K562 (cell line): ENCODE data around the gene FMNL2. TPM values are rescaled to one million over a fixed set of nuclear protein-coding genes. Genes with fewer than 3 reads are reported as not detected.

Experiments used
- ATAC-seq: fragments of 200-7000 bp; cut with Tn5 transposase; 3 replicates; pipeline ENCODE4 v1.9.1; 2020; ENCODE audit warnings: moderate library complexity
- BruUV-seq: library from RNA; stranded (reverse); fragments of 400-500 nt; replicated peaks from 2 replicates; lab custom pipeline; 2021; lab: Mats Ljungman, UMichigan
- CTCF ChIA-PET: fragments of 300-600 bp; formaldehyde crosslinking; extraction: SDS; loops from one replicate; lab custom pipeline; 2021; ENCODE audit warnings: low intra/inter-chr PET ratio; lab: Yijun Ruan, JAX
- POLR2A ChIA-PET: fragments of 300-600, 350-650 bp; sonication (Branson Sonifier 250); formaldehyde crosslinking; extraction: SDS; loops from one replicate; lab custom pipeline; 2021; ENCODE audit warnings: antibody characterized with exemption, inconsistent platforms; lab: Yijun Ruan, JAX
- DNase-seq, 4 experiments: peaks; one replicate each; pipeline versions ENCODE4 v3.0.0 to v3.0.0-alpha.2; 2011 to 2018; ENCODE audit warnings: low spot score in 3 of 4, mixed read lengths in 3 of 4; ENCODE audit errors: extremely low read depth in 1 of 4
- FAIRE-seq: peaks from 2 replicates; lab custom pipeline; 2011; peaks lifted over from hg19 to GRCh38; lab: Jason Lieb, UNC
- H2AFZ ChIP-seq: 2 replicates; pipeline ENCODE4 v1.6.0; 2011; ENCODE audit warnings: low read depth, low read length, control low read depth, inconsistent platforms
- H3K27ac ChIP-seq: fragments of 200-600 bp; 3 replicates; pipeline ENCODE4 v1.8.0; 2011; ENCODE audit warnings: low read depth, mild to moderate bottlenecking, control low read depth, inconsistent platforms, low read length, moderate library complexity, mixed read lengths; ENCODE audit errors: extremely low read depth
- H3K27me3 ChIP-seq, 2 experiments: fragments of 300-600 bp in 1 of 2; 2 replicates in 1 of 2; 3 replicates in 1 of 2; pipeline versions ENCODE4 v1.6.0 to v1.8.0; 2011; ENCODE audit warnings: inconsistent platforms in 2 of 2, low read length in 2 of 2, mild to moderate bottlenecking in 1 of 2, mixed read lengths in 1 of 2, moderate library complexity in 1 of 2; ENCODE audit not compliant: control insufficient read depth in 2 of 2, insufficient read depth in 2 of 2
- H3K36me3 ChIP-seq: fragments of 300-600 bp; 3 replicates; pipeline ENCODE4 v1.8.0; 2011; ENCODE audit warnings: mild to moderate bottlenecking, low read length, inconsistent platforms; ENCODE audit not compliant: control insufficient read depth, insufficient read depth
- H3K4me1 ChIP-seq, 2 experiments: fragments of 200-600 bp in 1 of 2; replicated peaks in 1 of 2; 2 replicates in 1 of 2; 3 replicates in 1 of 2; pipeline versions ENCODE4 v1.5.1 to v1.8.0; 2011; ENCODE audit warnings: inconsistent platforms in 2 of 2, low read length in 2 of 2, mild to moderate bottlenecking in 1 of 2, mixed read lengths in 1 of 2, moderate library complexity in 1 of 2; ENCODE audit not compliant: control insufficient read depth in 2 of 2, insufficient read depth in 2 of 2
- H3K4me2 ChIP-seq: 2 replicates; pipeline ENCODE4 v1.6.1; 2011; ENCODE audit warnings: low read length, control low read depth, inconsistent platforms, mixed read lengths; ENCODE audit not compliant: insufficient read depth
- H3K4me3 ChIP-seq: fragments of 200-600 bp; sonication (generic), shearing (Covaris generic); 2 replicates; pipeline ENCODE4 v1.5.1; 2016; ENCODE audit warnings: control low read depth, inconsistent platforms
- H3K79me2 ChIP-seq: fragments of 200-600 bp; 3 replicates; pipeline ENCODE4 v1.8.0; 2011; ENCODE audit warnings: low read length, inconsistent platforms; ENCODE audit not compliant: control insufficient read depth, insufficient read depth
- H3K9ac ChIP-seq, 2 experiments: 2 replicates each; pipeline versions ENCODE4 v1.6.0 to v1.6.1; 2011; ENCODE audit warnings: low read depth in 2 of 2, low read length in 2 of 2, control low read depth in 1 of 2, inconsistent platforms in 1 of 2, mild to moderate bottlenecking in 1 of 2, mixed read lengths in 1 of 2; ENCODE audit not compliant: insufficient read depth in 1 of 2
- H3K9me1 ChIP-seq: one replicate; pipeline ENCODE4 v1.6.0; 2011; ENCODE audit warnings: inconsistent platforms, mild to moderate bottlenecking, low read length, moderate library complexity; ENCODE audit not compliant: control insufficient read depth, insufficient read depth
- H3K9me3 ChIP-seq: replicated peaks from 2 replicates; pipeline ENCODE4 v1.5.1; 2011; ENCODE audit warnings: low read depth, low read length, inconsistent platforms; ENCODE audit not compliant: control insufficient read depth, insufficient read depth
- H4K20me1 ChIP-seq: replicated peaks from 2 replicates; pipeline ENCODE4 v1.6.1; 2011; ENCODE audit warnings: low read length, inconsistent platforms, mixed read lengths; ENCODE audit not compliant: control insufficient read depth, insufficient read depth
- RBM34 ChIP-seq: fragments of 200-400 bp; formaldehyde crosslinking; IDR thresholded peaks from 2 replicates; pipeline ENCODE4 v1.6.1; 2018; ENCODE audit warnings: low read length, borderline replicate concordance; ENCODE audit not compliant: insufficient read depth
- WGBS: fragments of 100-300 bp; shearing (Covaris generic); methylation state at CpG from one replicate; pipeline ENCODE4 v1.1.6; 2016; ENCODE audit warnings: low coverage, mixed read lengths; ENCODE audit not compliant: insufficient coverage; ENCODE audit errors: missing lambda C conversion rate; 5-methylcytosine and 5-hydroxymethylcytosine counted together
- in situ Hi-C: fragments of 300-500 bp; cut with MboI; formaldehyde crosslinking; loops from 4 replicates; pipeline ENCODE4 v1.15.0; 2018; ENCODE audit warnings: inconsistent platforms, mixed read lengths
- intact Hi-C: fragments of 100-400 bp; cut with micrococcal nuclease; formaldehyde crosslinking; loops from 2 replicates; pipeline ENCODE4 v1.14.2; 2022
- polyA plus RNA-seq, 8 experiments: library from polyadenylated mRNA; depleted of rRNA in 4 of 8; stranded (reverse) in 5 of 8; unstranded in 3 of 8; fragments of >200 nt; fragmentation: Nextera tagmentation in 2 of 8; fragmentation: Illumina TruSeq in 1 of 8; extraction: Ambion mirVana in 2 of 8; extraction: Trizol in 1 of 8; gene quantifications; 2 replicates each; pipeline versions ENCODE4 v1.2.1 to v1.2.3, GENCODE V29; 2011 to 2014; ENCODE audit warnings: inconsistent platforms in 1 of 8, missing spikeins in 1 of 8
- total RNA-seq, 7 experiments: library from RNA; depleted of rRNA in 6 of 7; stranded (reverse); fragments of >200 nt in 6 of 7; fragmentation: Illumina TruSeq in 2 of 7; extraction: Trizol in 2 of 7; gene quantifications; 2 replicates each; pipeline versions ENCODE4 v1.2.1 to v1.2.3, GENCODE V29; 2011 to 2021; ENCODE audit warnings: low replicate concordance in 1 of 7
- TF ChIP-seq, protein P1 (sequence below): fragments of 250-450 bp; sonication (Bioruptor Pico); IDR thresholded peaks from 2 replicates; pipeline ENCODE4 v1.4.0; 2020; ENCODE audit warnings: mild to moderate bottlenecking, moderate library complexity

FMNL2 gene
- total and polyA plus RNA-seq, 9 of the 15 experiments (the other 6 are each of a cell fraction or from before 2014, with no cell fraction given), result 0.15 to 0.49 (median 0.24) TPM; not detected in 1

DNA sequence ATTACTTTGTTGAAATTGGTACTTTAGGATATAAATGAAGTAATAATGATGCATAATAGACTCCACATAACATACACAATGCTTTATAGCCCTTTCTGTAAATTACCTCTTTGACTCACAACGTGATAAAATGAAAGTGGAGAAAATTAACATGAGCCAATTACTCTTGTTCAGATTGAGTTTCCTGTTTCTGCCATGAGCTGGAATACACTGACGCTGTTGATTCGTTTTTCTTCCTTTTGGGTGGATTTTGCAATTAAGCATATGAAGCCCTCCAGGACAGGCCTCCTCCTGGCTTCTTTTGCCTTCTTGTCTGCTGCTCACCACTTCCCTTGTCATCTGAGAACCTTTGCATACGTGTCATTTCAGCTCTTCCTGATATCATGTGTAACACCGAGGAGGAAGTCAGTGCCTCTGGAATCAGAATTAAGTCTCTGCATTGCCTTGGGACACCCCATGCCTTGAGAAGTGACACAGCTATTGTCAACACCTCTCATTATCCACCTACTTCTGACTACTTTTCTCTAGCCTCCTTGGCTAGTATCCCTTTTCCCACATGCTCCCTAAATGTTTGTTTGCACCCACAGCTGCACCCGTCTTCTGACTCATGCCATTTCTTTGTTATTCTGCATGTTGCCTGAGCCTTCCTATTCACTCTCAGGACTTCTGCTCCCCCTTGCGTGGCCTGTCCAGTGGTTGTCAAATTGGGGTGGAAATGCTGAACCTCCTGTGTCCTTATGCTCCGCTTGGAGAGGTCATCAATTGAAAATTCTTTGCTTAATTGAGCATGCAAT is 134.1 kb downstream of the FMNL2 start:
- Histone ChIP-seq H3K27ac (no peak overlapping the region), H3K79me2 (no peaks in the 10 kb centered on the region), H3K9me1 (no peaks in the 10 kb centered on the region), H3K27me3 (peaks cover 12 to 13% of the 10 kb centered on the region in 2 experiments), H3K4me1 (no peaks in the 10 kb centered on the region), H3K4me3 (no peak overlapping the region), H3K9me3 (no peaks in the 10 kb centered on the region), H2AFZ (no peak overlapping the region), H4K20me1 (no peaks in the 10 kb centered on the region), H3K4me2 (no peak overlapping the region), H3K9ac (no peak overlapping the region), H3K36me3 (no peaks in the 10 kb centered on the region)
- in situ Hi-C loops, result no loop called here
- no peak for FAIRE-seq
- CTCF ChIA-PET, result interaction anchor here (0.7 kb wide), 1 partner anchor 27 kb away, joined by 4 read pairs; no protein-coding TSS in a partner anchor
- no peak for TF ChIP-seq RBM34
- TF ChIP-seq, protein P1, sequence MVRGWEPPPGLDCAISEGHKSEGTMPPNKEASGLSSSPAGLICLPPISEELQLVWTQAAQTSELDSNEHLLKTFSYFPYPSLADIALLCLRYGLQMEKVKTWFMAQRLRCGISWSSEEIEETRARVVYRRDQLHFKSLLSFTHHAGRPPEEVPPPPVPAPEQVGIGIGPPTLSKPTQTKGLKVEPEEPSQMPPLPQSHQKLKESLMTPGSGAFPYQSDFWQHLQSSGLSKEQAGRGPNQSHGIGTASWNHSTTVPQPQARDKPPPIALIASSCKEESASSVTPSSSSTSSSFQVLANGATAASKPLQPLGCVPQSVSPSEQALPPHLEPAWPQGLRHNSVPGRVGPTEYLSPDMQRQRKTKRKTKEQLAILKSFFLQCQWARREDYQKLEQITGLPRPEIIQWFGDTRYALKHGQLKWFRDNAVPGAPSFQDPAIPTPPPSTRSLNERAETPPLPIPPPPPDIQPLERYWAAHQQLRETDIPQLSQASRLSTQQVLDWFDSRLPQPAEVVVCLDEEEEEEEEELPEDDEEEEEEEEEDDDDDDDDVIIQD (CRISPR knock-in tag), result no peak
- BruUV-seq, result no TSS peak
- no peak for ATAC-seq
- 0% methylated on average over 8 of the region's 8 CpGs for WGBS
- DNase-seq, result no peak
- POLR2A ChIA-PET, result interaction anchor here (3.5 kb wide), 1 partner anchor 8 kb away, joined by 10 read pairs; no protein-coding TSS in a partner anchor
- intact Hi-C loops, result no loop called here
